Left renal cortex interstitium (tissue), 4 donors: Measurements from ENCODE around the gene MPI. TPM values are rescaled to one million over a fixed set of nuclear protein-coding genes. Genes with fewer than 3 reads are reported as not detected.
"Not testable (repeated sequence)": the region's sequence is repeated elsewhere in the genome, so short reads cannot be mapped to it uniquely, and the experiment has no call there.

Source experiments
- DNase-seq, 4 donors: peaks; one replicate each; pipeline ENCODE4 v3.0.0-alpha.2; 2013; ENCODE audit warnings: low read depth in 4 of 4, low spot score in 2 of 4, missing footprints in 1 of 4
- polyA plus RNA-seq, 4 donors: library from polyadenylated mRNA; unstranded; fragments of 120-200 nt; gene quantifications; one replicate each; pipeline ENCODE4 v1.2.1, GENCODE V29; 2013; ENCODE audit not compliant: insufficient read length in 4 of 4

MPI gene
- polyA plus RNA-seq, 4 donors, result 60.5 to 76.7 (median 63.1) TPM

DNA sequence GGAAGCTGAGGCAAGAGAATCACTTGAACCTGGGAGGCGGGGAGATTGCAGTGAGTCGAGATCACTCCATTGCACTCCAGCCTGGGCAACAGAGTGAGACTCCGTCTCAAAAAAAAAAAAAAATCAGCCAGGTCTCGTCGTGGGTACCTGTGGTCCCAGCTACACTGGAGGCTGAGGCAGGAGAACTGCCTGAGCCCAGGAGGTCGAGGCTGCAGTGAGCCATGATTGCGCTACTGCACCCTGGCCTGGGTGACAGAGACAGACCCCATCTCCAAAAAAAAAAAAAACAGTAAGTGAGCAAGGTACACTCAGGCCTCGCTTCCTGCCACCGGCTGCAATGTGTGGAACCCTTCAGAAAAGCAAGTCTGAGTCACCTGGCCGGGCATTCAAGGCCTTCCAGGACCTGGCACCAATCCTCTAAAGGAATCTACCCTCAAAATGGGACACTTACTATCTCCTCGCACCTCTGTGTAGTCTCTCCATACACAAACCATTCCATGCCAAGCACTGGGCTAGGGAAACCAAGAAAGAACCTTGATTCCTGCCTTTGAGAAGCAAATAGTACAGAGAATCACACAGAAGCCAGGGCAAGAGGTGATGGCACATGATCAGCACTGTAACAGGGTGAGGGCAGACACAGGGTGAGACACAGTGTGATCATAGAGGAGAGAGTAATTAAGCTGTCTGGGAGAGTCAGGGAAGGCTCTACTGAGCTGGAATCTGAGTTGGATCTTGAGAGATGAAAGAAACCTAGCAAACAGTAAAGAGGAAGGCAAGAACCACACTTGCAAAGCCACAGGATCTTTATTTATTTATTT lies 26.4 kb upstream of the MPI start:
- no peak for DNase-seq

DNA sequence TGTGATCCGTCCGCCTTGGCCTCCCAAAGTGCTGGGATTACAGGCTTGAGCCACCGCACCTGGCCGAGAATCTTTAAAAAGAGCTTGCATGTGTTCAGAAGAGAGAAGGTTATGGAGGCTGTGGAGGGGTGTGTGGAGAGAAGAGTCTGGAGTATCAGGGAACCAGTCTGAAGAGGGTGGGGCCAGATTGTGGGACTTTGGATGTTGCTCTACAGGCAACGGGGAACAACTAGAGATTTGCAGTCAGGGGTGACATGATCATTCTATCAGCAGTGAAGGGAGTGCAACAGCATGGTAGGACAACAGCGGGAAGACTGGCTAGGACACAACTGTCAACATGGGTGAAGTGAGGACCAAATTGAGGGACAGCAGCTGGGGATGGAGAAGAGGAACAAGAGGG lies 25.5 kb upstream of the MPI start:
- no peak for DNase-seq

GRCh38 chr15:74865316-74865715 lies 24.5 kb upstream of the MPI start:
- DNase-seq, result no peak

DNA sequence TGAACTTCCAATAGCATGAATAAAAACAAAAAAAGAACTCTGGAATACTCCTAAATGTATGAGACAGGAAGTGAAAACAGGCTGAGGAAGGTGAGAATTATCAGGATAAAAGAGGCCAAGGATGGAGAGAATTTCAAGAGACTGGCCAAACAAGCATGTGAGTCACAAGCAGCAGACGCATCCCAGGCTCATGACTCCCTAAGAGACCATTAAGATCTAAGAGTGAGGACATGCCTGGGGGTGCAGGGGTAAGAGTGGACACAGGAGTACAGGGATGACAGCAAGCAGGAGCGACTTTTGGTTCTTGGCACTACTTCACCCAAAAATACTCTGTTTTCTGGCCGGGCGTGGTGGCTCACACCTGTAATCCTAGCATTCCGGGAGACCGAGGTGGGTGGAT lies 23.8 kb upstream of the MPI start:
- DNase-seq, result no peak

DNA sequence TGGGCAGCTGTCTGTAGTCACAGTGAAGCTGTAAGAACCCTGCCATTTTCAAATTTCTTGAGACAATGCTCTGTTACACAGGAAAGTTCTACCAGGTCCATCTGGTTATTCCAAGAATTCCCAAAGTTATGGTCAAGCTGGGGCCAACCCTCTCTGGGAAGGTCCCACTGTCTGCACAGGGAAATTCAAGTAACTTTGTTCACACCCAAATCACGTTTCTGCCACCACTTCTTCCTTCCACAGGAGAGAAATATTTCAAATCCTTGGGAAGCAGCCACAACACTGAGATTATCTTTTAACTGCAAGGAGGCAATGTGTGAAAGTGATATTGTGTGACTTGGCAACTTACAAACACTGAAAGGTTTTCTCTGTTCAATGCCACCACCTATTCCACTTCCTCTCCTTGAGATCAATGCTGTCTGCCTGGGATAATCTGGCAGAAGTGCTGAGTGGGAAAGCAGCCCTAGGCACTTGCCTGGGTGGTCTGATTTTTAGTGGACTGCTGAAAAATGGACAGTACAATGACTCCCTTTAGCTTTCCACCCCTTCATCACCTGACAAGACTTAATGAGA lies 22.3 kb upstream of the MPI start:
- DNase-seq, result no peak

- DNase-seq, result no peak
Observed at GRCh38 chr15:74868059-74868458, 21.8 kb upstream of the MPI start.

GRCh38 chr15:74869372-74869725 lies 20.5 kb upstream of the MPI start:
- no peak for DNase-seq

DNA sequence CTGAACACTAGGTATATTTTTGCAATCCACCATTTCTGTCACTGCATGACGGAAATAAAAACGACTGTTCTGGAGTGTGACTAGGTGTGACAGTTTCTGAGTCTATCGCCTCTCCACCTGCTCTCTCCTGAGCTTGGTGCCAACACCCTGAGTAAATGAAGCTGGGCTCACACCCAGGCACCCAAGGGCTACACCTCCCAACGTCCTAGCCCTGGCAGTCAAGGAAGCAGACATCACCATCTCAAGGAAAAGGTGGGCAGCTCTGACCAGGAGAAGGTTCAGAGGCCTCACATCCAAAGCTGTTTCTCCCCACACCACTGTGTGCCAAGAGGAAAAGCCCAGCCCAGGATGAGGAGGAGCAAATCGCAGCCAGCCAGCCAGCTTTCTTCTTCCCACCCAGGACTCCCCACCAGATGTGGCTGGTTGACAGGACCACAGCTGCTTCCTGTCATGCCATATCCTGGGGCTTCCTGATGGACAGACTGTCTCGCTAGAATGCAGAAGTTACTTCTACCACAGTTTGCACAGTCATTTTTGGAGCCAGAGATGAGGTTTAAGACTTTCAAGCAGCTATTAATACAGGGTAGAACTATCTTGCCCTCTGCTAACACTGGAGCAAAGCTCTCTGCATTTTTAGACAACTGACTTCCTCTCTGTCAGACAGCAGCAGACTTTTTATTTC lies 20.0 kb upstream of the MPI start:
- no peak for DNase-seq

DNA sequence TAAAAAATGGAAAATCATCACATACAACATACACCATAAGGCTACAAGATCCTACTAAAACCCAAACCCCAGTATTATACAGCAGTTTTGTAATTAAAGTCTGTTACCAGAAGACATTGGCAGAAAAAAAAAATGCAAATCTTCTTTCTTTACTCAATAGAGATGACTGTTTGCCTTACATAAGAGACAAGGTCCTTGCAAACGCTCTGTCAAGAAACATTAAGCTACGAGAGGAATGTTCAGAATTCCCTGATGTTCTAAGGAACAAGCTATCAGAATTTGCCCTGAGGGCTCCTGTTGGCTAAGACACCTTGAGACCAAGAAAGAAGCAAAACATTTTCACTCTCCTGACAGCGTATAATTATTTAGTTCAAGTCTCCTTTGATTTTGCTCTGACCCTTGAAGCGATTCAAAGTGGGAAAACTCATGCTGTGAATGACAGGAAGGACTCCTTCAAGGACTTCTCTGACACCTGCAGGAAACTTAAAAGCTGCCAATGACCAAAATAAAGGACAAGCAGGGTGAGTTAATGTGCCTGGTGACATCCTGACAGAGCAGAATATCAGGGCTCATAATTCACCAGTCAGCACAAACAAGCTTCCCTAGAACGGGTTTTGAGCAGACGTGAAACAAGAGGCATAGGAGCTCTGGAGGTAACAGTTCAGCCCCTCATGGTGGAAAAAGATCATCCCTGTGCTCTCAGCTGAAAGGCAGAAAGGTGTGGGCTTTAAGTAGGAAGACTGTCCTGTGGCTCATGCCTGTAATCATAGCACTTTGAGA lies 19.2 kb upstream of the MPI start:
- no peak for DNase-seq

DNA sequence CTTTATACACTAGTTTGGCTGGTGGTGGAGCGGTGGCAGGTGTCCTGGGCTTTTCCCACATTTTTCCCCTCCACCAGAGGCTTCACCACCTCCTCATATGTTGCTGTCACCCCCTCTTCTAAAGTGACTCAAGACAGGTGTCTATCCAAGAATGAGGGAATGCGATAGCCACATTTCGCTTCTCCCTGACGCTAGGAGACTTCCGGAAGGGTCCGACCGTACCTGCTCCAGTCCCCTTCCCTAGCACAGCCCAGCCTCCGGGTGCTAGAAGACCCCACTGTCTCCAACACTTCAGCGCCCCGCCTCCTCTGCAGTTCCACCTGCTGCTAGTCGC lies 17.2 kb upstream of the MPI start:
- DNase-seq, result no peak

- peak; percentile 89 to 97 (median 94) for DNase-seq
Observed at GRCh38 chr15:74873036-74873755, 16.6 kb upstream of the MPI start, which contains the start of gene SCAMP2. Gene SCAMP2, minus strand, starts transcription at chr15:74873365. Its CDS starts 110 bp downstream, at chr15:74873255.

DNA sequence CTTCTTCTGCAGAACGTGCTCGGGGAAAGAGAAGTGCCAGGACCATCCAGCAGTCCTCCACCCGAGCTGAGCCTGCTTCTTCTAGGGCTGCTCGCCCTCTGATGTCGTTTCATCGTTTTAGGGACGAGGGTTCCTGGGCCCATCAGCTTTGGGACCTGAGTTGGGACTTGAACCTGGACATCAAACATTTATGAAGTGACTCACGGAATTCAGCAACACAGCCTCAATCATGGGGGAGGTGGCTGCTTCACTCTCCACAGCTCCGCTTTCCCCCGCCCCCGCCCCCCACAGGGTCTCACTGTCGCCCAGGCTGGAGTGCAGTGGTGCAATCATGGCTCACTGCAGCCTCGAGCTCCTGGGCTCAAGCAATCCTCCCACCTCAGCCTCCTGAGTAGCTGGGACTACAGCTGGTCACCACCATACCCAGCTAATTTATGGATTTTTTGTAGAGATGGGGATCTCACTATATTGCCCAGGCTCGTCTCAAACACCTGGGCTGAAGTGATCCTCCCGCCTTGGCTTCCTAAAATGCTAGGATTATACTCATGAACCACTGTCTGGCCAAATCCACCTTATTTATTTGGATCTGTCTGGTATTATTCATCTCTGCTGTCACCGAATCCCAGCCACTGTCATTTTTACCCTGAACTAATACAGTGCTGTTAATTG lies 16.0 kb upstream of the MPI start:
- no peak for DNase-seq

DNA sequence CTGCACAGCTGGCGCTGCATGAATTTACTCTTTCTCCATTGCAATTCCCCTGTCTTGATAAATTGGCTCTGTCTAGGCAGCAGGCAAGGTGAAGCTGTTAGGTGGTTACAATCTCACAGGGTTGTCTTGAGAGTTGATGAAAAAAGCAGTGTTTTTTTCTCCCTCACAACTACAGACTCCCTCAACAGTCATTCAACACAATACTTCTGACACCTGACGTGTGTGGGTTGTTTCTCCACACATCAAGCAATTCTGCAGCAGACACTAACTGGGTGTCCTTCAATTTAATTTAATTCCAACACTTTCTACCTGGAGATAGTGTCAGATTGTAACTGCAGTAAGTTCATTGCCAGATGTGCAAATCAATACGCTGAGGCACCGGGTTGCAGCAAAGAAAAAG lies 11.6 kb upstream of the MPI start:
- no peak for DNase-seq

GRCh38 chr15:74882528-74882927 lies 7.3 kb upstream of the MPI start:
- DNase-seq, result no peak

GRCh38 chr15:74884428-74885223 lies 5.2 kb upstream of the MPI start:
- no peak for DNase-seq

DNA sequence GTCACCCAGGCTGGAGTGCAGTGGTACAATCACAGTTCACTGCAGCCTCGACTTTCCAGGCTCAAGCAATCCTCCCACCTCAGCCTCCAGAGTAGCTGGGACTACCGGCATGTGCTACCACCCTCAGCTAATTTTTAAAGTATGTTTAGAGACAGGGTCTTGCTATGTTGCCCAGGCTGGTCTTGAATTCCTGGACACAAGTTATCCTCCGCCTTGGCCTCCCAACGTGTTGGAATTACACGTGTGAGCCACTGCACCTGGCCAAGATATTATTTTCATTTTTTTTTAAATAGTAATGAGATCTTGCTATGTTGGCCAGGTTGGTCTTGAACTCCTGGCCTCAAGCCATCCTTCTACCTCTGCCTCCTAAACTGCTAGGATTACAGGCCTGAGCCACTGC lies 4.4 kb upstream of the MPI start:
- no peak for DNase-seq

GRCh38 chr15:74887537-74888193 lies 2.2 kb upstream of the MPI start:
- DNase-seq, result not testable (repeated sequence)

DNA sequence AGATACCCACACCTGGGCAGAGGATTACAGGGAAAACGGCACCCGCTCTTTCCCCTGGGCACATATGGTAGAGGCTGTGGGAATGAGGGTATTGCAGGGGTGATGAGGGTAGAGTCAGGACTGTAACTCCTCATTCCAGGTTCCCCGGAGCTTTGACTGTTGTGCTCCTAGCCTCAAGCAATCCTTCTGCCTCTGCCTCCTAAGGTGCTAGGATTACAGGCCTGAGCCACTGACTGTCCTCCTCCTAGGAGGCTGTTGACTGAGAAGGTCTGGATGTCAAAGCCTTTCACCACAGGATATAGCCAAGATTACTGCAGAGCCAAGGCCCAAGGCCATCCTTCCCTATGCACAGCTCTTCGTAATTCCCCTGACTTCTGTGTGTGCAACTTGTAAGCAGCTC lies 1.1 kb upstream of the MPI start:
- no peak for DNase-seq
